ENCODE measurements around the gene CREM.

- TF ChIP-seq, protein P1, sequence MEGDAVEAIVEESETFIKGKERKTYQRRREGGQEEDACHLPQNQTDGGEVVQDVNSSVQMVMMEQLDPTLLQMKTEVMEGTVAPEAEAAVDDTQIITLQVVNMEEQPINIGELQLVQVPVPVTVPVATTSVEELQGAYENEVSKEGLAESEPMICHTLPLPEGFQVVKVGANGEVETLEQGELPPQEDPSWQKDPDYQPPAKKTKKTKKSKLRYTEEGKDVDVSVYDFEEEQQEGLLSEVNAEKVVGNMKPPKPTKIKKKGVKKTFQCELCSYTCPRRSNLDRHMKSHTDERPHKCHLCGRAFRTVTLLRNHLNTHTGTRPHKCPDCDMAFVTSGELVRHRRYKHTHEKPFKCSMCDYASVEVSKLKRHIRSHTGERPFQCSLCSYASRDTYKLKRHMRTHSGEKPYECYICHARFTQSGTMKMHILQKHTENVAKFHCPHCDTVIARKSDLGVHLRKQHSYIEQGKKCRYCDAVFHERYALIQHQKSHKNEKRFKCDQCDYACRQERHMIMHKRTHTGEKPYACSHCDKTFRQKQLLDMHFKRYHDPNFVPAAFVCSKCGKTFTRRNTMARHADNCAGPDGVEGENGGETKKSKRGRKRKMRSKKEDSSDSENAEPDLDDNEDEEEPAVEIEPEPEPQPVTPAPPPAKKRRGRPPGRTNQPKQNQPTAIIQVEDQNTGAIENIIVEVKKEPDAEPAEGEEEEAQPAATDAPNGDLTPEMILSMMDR (IDR thresholded peaks at IDR 0.05): no peak
- no peak for TF ChIP-seq POLR2A (IDR thresholded peaks at IDR 0.05)
Measured at GRCh38 chr10:35226507-35226906, 99.9 kb downstream of the CREM start.

Measured in testis (tissue), 2 donors.